Amniotic epithelial cell (primary cell): Measurements from ENCODE around the gene NGFR.
"Not testable (repeated sequence)": the region's sequence is repeated elsewhere in the genome, so short reads cannot be mapped to it uniquely, and the experiment has no call there.

ENCODE experiments used
- DNase-seq: peaks from one replicate; pipeline ENCODE4 v3.0.0-alpha.2; 2010; ENCODE audit warnings: low read depth

The NGFR gene

DNA sequence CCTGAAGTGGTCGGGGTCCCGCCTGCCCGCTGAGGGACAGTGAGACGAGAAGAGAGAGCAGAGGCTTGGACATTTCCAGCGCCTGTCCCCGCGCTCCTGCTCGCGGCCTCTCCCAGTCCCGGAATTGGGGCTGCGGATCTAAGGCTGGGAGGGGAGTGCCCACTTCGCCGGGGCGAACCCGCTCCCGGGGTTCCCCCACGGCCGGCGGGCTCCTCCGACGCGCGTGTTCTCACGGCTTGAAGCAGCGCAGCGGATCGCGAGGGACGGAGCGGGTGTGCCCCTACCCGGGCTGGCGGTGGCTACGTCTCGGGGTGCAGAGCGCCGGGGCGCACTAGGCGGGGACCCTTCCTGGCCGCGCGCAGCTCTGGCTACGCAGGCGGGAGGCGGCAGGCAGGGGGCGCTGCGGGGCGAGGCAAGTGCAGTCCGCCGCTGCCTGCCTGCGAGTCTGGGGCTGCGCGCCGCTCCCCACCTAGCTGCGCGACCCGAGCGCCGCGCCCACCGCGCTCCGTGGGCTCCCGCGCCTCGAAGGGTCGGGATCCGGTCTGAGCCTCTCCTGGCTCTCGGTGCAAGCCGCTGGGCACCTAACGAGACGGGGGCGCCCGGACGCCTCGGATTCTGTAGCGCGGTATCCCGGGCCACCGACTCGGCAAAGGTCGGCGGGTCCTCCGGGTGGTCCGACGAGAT lies 1.2 kb downstream of the NGFR start:
- peak; percentile 20 for DNase-seq

- DNase-seq: no peak
These were observed 1.7 kb downstream of the NGFR start for GRCh38 chr17:49496867-49497147.

GRCh38 chr17:49497148-49498028 lies 2.3 kb downstream of the NGFR start:
- peak; percentile 16 for DNase-seq

- DNase-seq: no peak
These were observed 3.0 kb downstream of the NGFR start for GRCh38 chr17:49498029-49498615.

DNA sequence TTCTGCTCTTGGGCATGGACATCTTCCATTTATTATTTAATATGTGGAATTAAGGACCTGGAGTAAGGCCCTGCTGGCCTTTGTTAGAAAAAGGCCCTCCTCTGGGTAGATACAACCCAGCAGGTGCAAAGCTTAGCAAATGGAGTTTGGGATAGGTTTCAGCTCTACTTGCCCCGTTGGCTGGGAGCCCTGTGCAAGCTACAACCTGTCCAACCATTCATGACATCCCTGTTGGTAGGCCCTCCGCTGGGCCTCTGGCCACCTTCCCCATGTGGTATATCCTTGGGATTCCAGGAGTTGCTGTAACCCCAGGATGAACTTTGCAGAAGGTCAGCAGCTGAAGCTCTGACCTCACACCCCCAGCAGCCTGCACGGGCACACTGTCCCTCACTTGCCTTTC lies 6.4 kb downstream of the NGFR start:
- DNase-seq: no peak

DNA sequence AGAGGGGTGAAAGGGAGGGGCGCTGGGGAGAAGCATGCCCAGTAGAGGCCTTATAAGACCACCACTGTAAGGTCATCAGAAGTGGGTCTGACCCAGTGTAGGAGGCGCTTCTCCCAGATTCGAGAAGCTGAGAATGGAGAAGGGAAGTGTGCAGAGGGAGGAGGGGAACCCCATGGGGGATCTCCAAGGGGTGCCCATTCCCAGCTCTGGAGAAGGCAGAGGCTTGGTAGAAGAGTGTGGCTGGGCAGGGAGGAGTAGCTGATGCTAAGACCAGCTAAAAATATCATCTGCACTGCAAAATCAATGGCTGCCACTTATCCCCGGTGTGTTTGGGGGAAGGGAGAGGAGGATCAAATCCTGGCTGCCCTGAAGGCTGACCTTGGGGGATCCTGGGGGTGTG lies 7.2 kb downstream of the NGFR start:
- DNase-seq: no peak

DNA sequence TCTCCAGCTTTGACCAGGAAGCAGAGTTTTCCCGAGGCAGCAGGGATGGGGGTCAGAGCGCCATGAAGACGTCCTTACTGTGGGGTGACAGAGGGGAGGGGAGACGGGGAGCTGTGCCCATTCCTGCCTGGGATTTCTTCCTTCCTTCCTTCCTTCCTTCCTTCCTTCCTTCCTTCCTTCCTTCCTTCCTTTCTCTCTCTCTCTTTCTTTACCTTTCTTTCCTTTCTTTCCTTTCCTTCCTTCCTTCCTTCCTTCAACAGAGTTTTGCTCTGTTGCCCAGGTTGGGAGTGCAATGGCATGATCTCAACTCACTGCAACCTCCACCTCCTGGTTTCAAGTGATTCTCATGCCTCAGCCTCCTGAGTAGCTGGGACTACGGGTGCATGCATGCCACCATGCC lies 7.6 kb downstream of the NGFR start:
- not testable (repeated sequence) for DNase-seq

DNA sequence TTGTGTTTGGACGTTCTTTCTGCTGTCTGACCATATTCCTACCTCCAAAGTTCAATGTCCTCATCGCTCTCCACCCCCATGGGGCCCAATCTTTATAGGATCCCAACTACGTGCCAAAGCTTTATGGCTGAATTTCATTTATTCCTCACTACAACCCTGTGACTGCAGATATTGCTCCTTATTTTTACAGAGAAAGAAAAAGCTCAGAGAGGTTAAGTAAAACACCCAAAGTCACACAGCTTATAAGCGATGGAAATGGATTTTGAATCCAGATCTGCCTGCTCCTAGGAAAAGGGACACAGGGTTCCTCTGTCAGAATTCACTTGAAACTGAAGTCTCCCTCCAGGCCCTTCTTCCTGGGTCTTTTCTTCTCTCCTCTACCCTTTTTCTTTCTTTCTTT lies 9.3 kb downstream of the NGFR start:
- DNase-seq: no peak

GRCh38 chr17:49505854-49506253 lies 10.8 kb downstream of the NGFR start:
- no peak for DNase-seq

- no peak for DNase-seq
These were observed 11.2 kb downstream of the NGFR start for GRCh38 chr17:49506282-49506681.

- no peak for DNase-seq
These were observed 13.2 kb downstream of the NGFR start for GRCh38 chr17:49508061-49508865.

- no peak for DNase-seq
These were observed 13.9 kb downstream of the NGFR start for GRCh38 chr17:49508866-49509587.

DNA sequence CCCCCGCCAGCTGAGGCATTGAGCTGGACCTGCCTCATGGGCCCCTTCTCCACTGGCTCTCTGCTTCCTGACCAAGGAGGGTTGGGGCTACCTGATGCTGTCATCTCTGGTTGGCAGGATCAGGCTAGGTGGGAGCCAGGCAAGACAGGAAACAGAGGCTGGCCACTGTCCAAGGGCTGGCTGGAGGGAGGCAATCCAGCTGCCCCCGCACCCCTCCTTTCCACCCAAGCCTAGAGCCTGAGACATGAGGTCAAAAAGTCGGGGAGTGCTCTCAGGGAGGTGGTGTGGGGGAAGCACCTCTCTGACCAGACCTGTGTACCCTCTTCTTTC lies 14.5 kb downstream of the NGFR start:
- no peak for DNase-seq

DNA sequence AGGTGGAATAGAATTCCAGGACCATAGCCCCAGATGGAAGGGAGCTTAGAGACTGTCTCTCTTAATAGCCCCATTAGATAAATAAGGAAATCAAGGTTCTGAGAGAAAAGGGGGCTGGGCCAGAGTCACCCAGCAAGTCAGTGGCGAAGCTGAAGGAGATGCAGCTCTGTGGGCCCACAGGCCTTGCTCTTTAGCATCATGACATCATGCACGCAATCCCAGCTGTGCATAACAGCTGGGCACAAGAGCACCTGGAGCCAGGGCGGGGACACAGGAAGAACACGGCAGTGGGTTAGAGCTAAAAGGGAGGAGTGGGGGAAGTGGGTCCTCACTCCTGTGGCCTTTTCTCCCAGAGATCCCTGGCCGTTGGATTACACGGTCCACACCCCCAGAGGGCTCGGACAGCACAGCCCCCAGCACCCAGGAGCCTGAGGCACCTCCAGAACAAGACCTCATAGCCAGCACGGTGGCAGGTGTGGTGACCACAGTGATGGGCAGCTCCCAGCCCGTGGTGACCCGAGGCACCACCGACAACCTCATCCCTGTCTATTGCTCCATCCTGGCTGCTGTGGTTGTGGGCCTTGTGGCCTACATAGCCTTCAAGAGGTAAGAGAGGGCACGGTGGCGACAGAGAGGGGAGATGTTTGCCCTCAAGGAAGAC lies 15.1 kb downstream of the NGFR start:
- DNase-seq: no peak

GRCh38 chr17:49510720-49511110 lies 15.6 kb downstream of the NGFR start:
- no peak for DNase-seq

GRCh38 chr17:49511810-49512209 lies 16.7 kb downstream of the NGFR start:
- no peak for DNase-seq

- DNase-seq: no peak
These were observed 17.4 kb downstream of the NGFR start for GRCh38 chr17:49512296-49513043.

DNA sequence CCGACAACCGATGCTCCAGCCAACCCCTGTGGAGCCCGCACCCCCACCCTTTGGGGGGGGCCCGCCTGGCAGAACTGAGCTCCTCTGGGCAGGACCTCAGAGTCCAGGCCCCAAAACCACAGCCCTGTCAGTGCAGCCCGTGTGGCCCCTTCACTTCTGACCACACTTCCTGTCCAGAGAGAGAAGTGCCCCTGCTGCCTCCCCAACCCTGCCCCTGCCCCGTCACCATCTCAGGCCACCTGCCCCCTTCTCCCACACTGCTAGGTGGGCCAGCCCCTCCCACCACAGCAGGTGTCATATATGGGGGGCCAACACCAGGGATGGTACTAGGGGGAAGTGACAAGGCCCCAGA lies 17.9 kb downstream of the NGFR start:
- DNase-seq: no peak

DNA sequence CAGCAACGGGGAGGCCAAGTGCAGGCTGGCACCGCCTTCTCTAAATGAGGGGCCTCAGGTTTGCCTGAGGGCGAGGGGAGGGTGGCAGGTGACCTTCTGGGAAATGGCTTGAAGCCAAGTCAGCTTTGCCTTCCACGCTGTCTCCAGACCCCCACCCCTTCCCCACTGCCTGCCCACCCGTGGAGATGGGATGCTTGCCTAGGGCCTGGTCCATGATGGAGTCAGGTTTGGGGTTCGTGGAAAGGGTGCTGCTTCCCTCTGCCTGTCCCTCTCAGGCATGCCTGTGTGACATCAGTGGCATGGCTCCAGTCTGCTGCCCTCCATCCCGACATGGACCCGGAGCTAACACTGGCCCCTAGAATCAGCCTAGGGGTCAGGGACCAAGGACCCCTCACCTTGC lies 18.5 kb downstream of the NGFR start:
- no peak for DNase-seq

GRCh38 chr17:49514071-49514721 lies 19.1 kb downstream of the NGFR start:
- peak; percentile 22 for DNase-seq
